HepG2 (cell line): ENCODE measurements around the gene TAMM41. TPM values are rescaled to one million over a fixed set of nuclear protein-coding genes. Genes with fewer than 3 reads are reported as not detected.

Source experiments
- ATRX ChIP-seq: sonication (generic); formaldehyde crosslinking; IDR thresholded peaks from 2 replicates; pipeline ENCODE4 v1.4.0; 2020; ENCODE audit warnings: missing genetic modification reagents, borderline replicate concordance
- BCL6 ChIP-seq: IDR thresholded peaks from 2 replicates; pipeline ENCODE4 v1.6.1; 2016; ENCODE audit warnings: missing genetic modification reagents, missing compliant biosample characterization
- CBFB ChIP-seq: sonication (generic); formaldehyde crosslinking; IDR thresholded peaks from 2 replicates; pipeline ENCODE4 v1.4.0; 2020; ENCODE audit warnings: missing genetic modification reagents
- CREM ChIP-seq, 2 experiments: sonication (generic) in 1 of 2; formaldehyde crosslinking in 1 of 2; IDR thresholded peaks; 2 replicates each; pipeline versions ENCODE4 v1.4.0 to v1.6.1; 2016 to 2020; ENCODE audit warnings: antibody characterized with exemption in 1 of 2, mild to moderate bottlenecking in 1 of 2, missing genetic modification reagents in 1 of 2
- GATAD2A ChIP-seq: IDR thresholded peaks from 2 replicates; pipeline ENCODE4 v1.6.1; 2016
- PAF1 ChIP-seq: IDR thresholded peaks from 2 replicates; pipeline ENCODE4 v1.6.1; 2016; ENCODE audit warnings: missing genetic modification reagents, missing compliant biosample characterization
- RARA ChIP-seq: IDR thresholded peaks from 2 replicates; pipeline ENCODE4 v1.6.1; 2016; ENCODE audit warnings: missing genetic modification reagents, missing compliant biosample characterization
- SETDB1 ChIP-seq: sonication (generic); formaldehyde crosslinking; IDR thresholded peaks from 2 replicates; pipeline ENCODE4 v1.5.1; 2020; ENCODE audit warnings: missing genetic modification reagents, mild to moderate bottlenecking, borderline replicate concordance
- SPEN ChIP-seq: sonication (generic); formaldehyde crosslinking; IDR thresholded peaks from 2 replicates; pipeline ENCODE4 v1.5.1; 2020; ENCODE audit warnings: low read depth, mild to moderate bottlenecking, missing genetic modification reagents
- TCF7L2 ChIP-seq: IDR thresholded peaks from 2 replicates; pipeline ENCODE4 v1.6.1; 2011; ENCODE audit warnings: mild to moderate bottlenecking, low read depth, low read length, moderate library complexity
- polyA plus RNA-seq, 8 experiments: library from polyadenylated mRNA; depleted of rRNA in 3 of 8; stranded (reverse) in 7 of 8; unstranded in 1 of 8; fragments of >200 nt; fragmentation: Illumina TruSeq in 4 of 8; extraction: Trizol in 4 of 8; gene quantifications; 2 replicates each; pipeline versions ENCODE4 v1.2.1 to v1.2.3, GENCODE V29; 2011 to 2016; ENCODE audit warnings: low read depth in 4 of 8, missing spikeins in 1 of 8, mixed read lengths in 1 of 8; ENCODE audit not compliant: insufficient read depth in 1 of 8
- total RNA-seq, 5 experiments: library from RNA; depleted of rRNA; stranded (reverse); fragments of >200 nt; fragmentation: Illumina TruSeq; extraction: Trizol; gene quantifications; 2 replicates each; pipeline ENCODE4 v1.2.3, GENCODE V29; 2016; ENCODE audit warnings: low read depth in 1 of 5
- TF ChIP-seq, protein P1 (sequence below), 2 experiments: sonication (generic) in 1 of 2; formaldehyde crosslinking in 1 of 2; IDR thresholded peaks; 2 replicates each; pipeline versions ENCODE4 v1.4.0 to v1.6.1; 2018 to 2020; ENCODE audit warnings: missing genetic modification reagents in 2 of 2, borderline replicate concordance in 1 of 2, low read depth in 1 of 2, mild to moderate bottlenecking in 1 of 2, missing biosample characterization in 1 of 2
- TF ChIP-seq, protein P2 (sequence below): sonication (generic); formaldehyde crosslinking; IDR thresholded peaks from one replicate; pipeline ENCODE4 v1.5.1; 2020; ENCODE audit warnings: mild to moderate bottlenecking, missing genetic modification reagents; ENCODE audit errors: not compliant biosample characterization
- TF ChIP-seq, protein P3 (sequence below): sonication (generic); formaldehyde crosslinking; IDR thresholded peaks from 2 replicates; pipeline ENCODE4 v1.8.1; 2023; ENCODE audit warnings: mild to moderate bottlenecking, missing genetic modification reagents, borderline replicate concordance
- TF ChIP-seq, protein P4 (sequence below): sonication (generic); formaldehyde crosslinking; IDR thresholded peaks from 2 replicates; pipeline ENCODE4 v1.8.0; 2022; ENCODE audit warnings: mild to moderate bottlenecking, missing genetic modification reagents, moderate library complexity
- TF ChIP-seq, protein P5 (sequence below): sonication (generic); formaldehyde crosslinking; conservative IDR thresholded peaks from 2 replicates; pipeline ENCODE4 v1.8.0; 2022; ENCODE audit warnings: missing genetic modification reagents

Gene TAMM41
- total and polyA plus RNA-seq, 2 of the 13 experiments (the other 11 are each of a cell fraction or from before 2014, with no cell fraction given) = 9.9 to 12.2 TPM

DNA sequence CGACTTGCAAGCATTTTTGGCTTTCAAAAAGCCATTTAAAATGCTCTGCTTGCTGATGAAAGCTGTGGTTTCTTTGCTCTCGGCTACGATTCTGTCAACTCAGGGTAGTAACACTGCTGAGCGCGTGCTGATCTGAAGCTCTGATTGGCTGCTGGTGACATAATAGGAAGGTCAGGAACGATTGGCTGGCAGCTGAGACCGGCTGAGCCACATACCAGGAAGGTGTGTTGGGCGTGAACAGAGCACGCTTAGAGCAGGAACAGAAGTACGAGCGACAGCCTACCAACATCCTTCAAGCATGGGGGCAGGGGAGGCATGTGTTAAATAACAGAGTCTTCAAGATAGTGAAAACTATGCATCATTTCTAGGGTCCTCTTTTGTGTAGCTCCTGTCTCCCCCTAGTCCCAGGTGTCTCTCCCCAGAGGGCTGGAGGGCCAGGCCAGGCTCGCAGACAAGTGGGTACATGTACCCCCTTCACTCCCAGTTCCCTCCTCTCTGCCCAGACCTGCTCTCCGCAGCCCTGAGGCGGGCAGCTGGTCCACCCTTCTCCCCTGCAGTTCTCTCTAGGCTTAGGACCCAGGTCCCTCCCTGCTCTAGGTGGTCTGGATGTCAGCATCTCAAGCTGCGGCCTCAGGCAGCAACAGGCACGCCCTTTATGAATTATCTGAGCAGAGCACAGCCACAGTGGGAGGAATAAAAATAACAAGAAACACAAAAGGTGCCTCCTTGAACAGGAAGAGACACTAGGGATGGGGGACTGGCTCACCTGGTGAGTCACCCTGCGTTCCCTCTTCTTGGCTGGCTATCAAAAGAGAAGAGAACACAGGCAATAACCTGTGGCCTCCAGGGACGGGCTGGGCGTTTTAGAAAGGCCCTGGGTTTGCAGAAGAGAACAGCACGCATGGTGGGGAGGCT lies 76.0 kb downstream of the TAMM41 start (continued):
- TF ChIP-seq, protein P1, sequence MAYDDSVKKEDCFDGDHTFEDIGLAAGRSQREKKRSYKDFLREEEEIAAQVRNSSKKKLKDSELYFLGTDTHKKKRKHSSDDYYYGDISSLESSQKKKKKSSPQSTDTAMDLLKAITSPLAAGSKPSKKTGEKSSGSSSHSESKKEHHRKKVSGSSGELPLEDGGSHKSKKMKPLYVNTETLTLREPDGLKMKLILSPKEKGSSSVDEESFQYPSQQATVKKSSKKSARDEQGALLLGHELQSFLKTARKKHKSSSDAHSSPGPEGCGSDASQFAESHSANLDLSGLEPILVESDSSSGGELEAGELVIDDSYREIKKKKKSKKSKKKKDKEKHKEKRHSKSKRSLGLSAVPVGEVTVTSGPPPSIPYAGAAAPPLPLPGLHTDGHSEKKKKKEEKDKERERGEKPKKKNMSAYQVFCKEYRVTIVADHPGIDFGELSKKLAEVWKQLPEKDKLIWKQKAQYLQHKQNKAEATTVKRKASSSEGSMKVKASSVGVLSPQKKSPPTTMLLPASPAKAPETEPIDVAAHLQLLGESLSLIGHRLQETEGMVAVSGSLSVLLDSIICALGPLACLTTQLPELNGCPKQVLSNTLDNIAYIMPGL (CRISPR knock-in tag; IDR thresholded peaks at IDR 0.05; ENCODE audit: borderline replicate concordance in 1 of 2, low read depth in 1 of 2) = 0 out of 4 replicates have a peak, but pooled peaks of 1 of the 2 experiments have one; percentile 19
- TF ChIP-seq ATRX (CRISPR knock-in tag) (no peak), TCF7L2 (no peak), PAF1 (no peak), BCL6 (CRISPR knock-in tag) (no peak), CREM (IDR thresholded peaks at IDR 0.05) (no peak), CREM (CRISPR knock-in tag; IDR thresholded peaks at IDR 0.05) (no peak), SPEN (CRISPR knock-in tag) (no peak), GATAD2A (no peak), SETDB1 (no peak), RARA (CRISPR knock-in tag) (no peak), CBFB (CRISPR knock-in tag) (no peak)
- TF ChIP-seq, protein P2, sequence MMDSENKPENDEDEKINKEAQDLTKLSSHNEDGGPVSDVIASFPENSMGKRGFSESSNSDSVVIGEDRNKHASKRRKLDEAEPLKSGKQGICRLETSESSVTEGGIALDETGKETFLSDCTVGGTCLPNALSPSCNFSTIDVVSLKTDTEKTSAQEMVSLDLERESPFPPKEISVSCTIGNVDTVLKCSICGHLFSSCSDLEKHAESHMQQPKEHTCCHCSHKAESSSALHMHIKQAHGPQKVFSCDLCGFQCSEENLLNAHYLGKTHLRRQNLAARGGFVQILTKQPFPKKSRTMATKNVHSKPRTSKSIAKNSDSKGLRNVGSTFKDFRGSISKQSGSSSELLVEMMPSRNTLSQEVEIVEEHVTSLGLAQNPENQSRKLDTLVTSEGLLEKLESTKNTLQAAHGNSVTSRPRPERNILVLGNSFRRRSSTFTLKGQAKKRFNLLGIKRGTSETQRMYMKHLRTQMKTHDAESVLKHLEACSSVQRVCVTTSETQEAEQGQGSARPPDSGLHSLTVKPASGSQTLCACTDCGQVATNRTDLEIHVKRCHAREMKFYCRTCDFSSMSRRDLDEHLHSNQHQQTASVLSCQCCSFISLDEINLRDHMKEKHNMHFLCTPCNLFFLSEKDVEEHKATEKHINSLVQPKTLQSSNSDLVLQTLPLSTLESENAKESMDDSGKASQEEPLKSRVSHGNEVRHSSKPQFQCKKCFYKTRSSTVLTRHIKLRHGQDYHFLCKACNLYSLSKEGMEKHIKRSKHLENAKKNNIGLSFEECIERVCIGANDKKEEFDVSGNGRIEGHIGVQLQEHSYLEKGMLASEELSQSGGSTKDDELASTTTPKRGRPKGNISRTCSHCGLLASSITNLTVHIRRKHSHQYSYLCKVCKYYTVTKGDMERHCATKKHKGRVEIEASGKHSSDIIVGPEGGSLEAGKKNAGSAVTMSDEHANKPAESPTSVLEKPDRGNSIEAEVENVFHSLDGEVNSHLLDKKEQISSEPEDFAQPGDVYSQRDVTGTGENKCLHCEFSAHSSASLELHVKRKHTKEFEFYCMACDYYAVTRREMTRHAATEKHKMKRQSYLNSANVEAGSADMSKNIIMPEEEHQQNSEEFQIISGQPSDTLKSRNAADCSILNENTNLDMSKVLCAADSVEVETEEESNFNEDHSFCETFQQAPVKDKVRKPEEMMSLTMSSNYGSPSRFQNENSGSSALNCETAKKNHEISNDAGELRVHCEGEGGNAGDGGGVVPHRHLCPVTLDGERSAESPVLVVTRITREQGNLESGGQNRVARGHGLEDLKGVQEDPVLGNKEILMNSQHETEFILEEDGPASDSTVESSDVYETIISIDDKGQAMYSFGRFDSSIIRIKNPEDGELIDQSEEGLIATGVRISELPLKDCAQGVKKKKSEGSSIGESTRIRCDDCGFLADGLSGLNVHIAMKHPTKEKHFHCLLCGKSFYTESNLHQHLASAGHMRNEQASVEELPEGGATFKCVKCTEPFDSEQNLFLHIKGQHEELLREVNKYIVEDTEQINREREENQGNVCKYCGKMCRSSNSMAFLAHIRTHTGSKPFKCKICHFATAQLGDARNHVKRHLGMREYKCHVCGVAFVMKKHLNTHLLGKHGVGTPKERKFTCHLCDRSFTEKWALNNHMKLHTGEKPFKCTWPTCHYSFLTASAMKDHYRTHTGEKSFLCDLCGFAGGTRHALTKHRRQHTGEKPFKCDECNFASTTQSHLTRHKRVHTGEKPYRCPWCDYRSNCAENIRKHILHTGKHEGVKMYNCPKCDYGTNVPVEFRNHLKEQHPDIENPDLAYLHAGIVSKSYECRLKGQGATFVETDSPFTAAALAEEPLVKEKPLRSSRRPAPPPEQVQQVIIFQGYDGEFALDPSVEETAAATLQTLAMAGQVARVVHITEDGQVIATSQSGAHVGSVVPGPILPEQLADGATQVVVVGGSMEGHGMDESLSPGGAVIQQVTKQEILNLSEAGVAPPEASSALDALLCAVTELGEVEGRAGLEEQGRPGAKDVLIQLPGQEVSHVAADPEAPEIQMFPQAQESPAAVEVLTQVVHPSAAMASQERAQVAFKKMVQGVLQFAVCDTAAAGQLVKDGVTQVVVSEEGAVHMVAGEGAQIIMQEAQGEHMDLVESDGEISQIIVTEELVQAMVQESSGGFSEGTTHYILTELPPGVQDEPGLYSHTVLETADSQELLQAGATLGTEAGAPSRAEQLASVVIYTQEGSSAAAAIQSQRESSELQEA (CRISPR knock-in tag) = no peak
- TF ChIP-seq, protein P3, sequence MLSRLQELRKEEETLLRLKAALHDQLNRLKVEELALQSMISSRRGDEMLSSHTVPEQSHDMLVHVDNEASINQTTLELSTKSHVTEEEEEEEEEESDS = no peak
- TF ChIP-seq, protein P4, sequence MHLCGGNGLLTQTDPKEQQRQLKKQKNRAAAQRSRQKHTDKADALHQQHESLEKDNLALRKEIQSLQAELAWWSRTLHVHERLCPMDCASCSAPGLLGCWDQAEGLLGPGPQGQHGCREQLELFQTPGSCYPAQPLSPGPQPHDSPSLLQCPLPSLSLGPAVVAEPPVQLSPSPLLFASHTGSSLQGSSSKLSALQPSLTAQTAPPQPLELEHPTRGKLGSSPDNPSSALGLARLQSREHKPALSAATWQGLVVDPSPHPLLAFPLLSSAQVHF (CRISPR knock-in tag) = no peak
- TF ChIP-seq, protein P5, sequence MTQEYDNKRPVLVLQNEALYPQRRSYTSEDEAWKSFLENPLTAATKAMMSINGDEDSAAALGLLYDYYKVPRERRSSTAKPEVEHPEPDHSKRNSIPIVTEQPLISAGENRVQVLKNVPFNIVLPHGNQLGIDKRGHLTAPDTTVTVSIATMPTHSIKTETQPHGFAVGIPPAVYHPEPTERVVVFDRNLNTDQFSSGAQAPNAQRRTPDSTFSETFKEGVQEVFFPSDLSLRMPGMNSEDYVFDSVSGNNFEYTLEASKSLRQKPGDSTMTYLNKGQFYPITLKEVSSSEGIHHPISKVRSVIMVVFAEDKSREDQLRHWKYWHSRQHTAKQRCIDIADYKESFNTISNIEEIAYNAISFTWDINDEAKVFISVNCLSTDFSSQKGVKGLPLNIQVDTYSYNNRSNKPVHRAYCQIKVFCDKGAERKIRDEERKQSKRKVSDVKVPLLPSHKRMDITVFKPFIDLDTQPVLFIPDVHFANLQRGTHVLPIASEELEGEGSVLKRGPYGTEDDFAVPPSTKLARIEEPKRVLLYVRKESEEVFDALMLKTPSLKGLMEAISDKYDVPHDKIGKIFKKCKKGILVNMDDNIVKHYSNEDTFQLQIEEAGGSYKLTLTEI = no peak
